HG03354 (cell line): ENCODE measurements around the gene NEK8.

Experiments used
- ATAC-seq: cut with Tn5 transposase; IDR thresholded peaks from one replicate; pipeline ENCODE4 v1.9.1; 2021; ENCODE audit warnings: mild to moderate bottlenecking; ENCODE audit not compliant: unreplicated experiment, poor library complexity, severe bottlenecking

Gene NEK8

GRCh38 chr17:28728364-28729200, at the start of gene NEK8:
Gene NEK8, plus strand, starts transcription at chr17:28728788. Its CDS starts 26 bp downstream, at chr17:28728814.
- ATAC-seq, result peak; percentile 42

GRCh38 chr17:28682655-28683054, 45.9 kb upstream of the NEK8 start:
- no peak for ATAC-seq

- no peak for ATAC-seq
Observed at GRCh38 chr17:28684963-28685362, 43.6 kb upstream of the NEK8 start.

- no peak for ATAC-seq
Observed at GRCh38 chr17:28685366-28685765, 43.2 kb upstream of the NEK8 start.

GRCh38 chr17:28686296-28686695, 42.3 kb upstream of the NEK8 start:
- no peak for ATAC-seq

GRCh38 chr17:28688481-28688880, 40.1 kb upstream of the NEK8 start:
- no peak for ATAC-seq

- ATAC-seq, result no peak
Observed at GRCh38 chr17:28689011-28689410, 39.6 kb upstream of the NEK8 start.

- no peak for ATAC-seq
Observed at GRCh38 chr17:28693869-28694268, 34.7 kb upstream of the NEK8 start.

- no peak for ATAC-seq
Observed at GRCh38 chr17:28698253-28698941, 30.2 kb upstream of the NEK8 start.

GRCh38 chr17:28700278-28700677, 28.3 kb upstream of the NEK8 start:
- no peak for ATAC-seq

GRCh38 chr17:28700830-28701492, 27.6 kb upstream of the NEK8 start:
- ATAC-seq, result no peak

- ATAC-seq, result no peak
Observed at GRCh38 chr17:28702026-28702751, 26.4 kb upstream of the NEK8 start.

- ATAC-seq, result no peak
Observed at GRCh38 chr17:28702752-28703150, 25.8 kb upstream of the NEK8 start.

GRCh38 chr17:28703552-28704218, 24.9 kb upstream of the NEK8 start:
- no peak for ATAC-seq

GRCh38 chr17:28704219-28704858, 24.2 kb upstream of the NEK8 start:
- no peak for ATAC-seq

GRCh38 chr17:28705074-28705659, 23.4 kb upstream of the NEK8 start:
- no peak for ATAC-seq

- ATAC-seq, result no peak
Observed at GRCh38 chr17:28705728-28706334, 22.8 kb upstream of the NEK8 start.
